GM12878 (cell line): Measurements from ENCODE around the gene LRRC53. TPM values are rescaled to one million over a fixed set of nuclear protein-coding genes. Genes with fewer than 3 reads are reported as not detected.

Source experiments
- ATAC-seq: fragments of 200-7000 bp; cut with Tn5 transposase; 3 replicates; pipeline ENCODE4 v1.9.1; 2020; ENCODE audit warnings: mild to moderate bottlenecking, moderate library complexity
- BruUV-seq: library from RNA; stranded (reverse); fragments of 400-500 nt; replicated peaks from 2 replicates; lab custom pipeline; 2021; lab: Mats Ljungman, UMichigan
- CTCF ChIA-PET: fragments of 300-600 bp; sonication (Branson Sonifier 250); formaldehyde crosslinking; extraction: SDS; loops from one replicate; lab custom pipeline; 2021; ENCODE audit warnings: inconsistent platforms; lab: Yijun Ruan, JAX
- POLR2A ChIA-PET: fragments of 350-600 bp; formaldehyde crosslinking; extraction: SDS; loops from one replicate; lab custom pipeline; 2021; ENCODE audit warnings: inconsistent platforms; lab: Charles Lee
- RAD21 ChIA-PET: fragments of 300-600 bp; sonication (Branson Sonifier 250); formaldehyde crosslinking; loops from one replicate; lab custom pipeline; 2023; ENCODE audit warnings: antibody characterized with exemption; ENCODE audit not compliant: unreplicated experiment; lab: Charles Lee
- SMC1A ChIA-PET: fragments of 300-600 bp; sonication (Branson Sonifier 250); formaldehyde crosslinking; loops from one replicate; lab custom pipeline; 2023; ENCODE audit not compliant: unreplicated experiment, uncharacterized antibody; lab: Charles Lee
- DNase-seq: peaks from one replicate; pipeline ENCODE4 v3.0.0-alpha.2; 2011; ENCODE audit warnings: low read depth, low spot score
- FAIRE-seq: peaks from 3 replicates; lab custom pipeline; 2011; peaks lifted over from hg19 to GRCh38; lab: Jason Lieb, UNC
- H2AFZ ChIP-seq: 2 replicates; pipeline ENCODE4 v1.6.0; 2011; ENCODE audit warnings: low read depth, low read length, control low read depth; ENCODE audit not compliant: control insufficient read depth
- H3K27ac ChIP-seq: 2 replicates; pipeline ENCODE4 v1.5.1; 2011; ENCODE audit warnings: control low read depth; ENCODE audit not compliant: control insufficient read depth, insufficient read depth
- H3K27me3 ChIP-seq, 2 experiments: replicated peaks in 1 of 2; 2 replicates each; pipeline versions ENCODE4 v1.6.0 to v1.6.1; 2011; ENCODE audit warnings: low read length in 1 of 2; ENCODE audit not compliant: control insufficient read depth in 2 of 2, insufficient read depth in 2 of 2
- H3K36me3 ChIP-seq, 2 experiments: 2 replicates each; pipeline ENCODE4 v1.5.1; 2011; ENCODE audit warnings: low read length in 1 of 2; ENCODE audit not compliant: control insufficient read depth in 2 of 2, insufficient read depth in 2 of 2
- H3K4me1 ChIP-seq: 2 replicates; pipeline ENCODE4 v1.6.1; 2011; ENCODE audit warnings: mild to moderate bottlenecking, low read length, moderate library complexity, mixed read lengths; ENCODE audit not compliant: control insufficient read depth, insufficient read depth
- H3K4me2 ChIP-seq: 2 replicates; pipeline ENCODE4 v1.6.0; 2011; ENCODE audit warnings: control low read depth; ENCODE audit not compliant: control insufficient read depth, insufficient read depth
- H3K4me3 ChIP-seq: fragments of 200-600 bp; sonication (generic); 2 replicates; pipeline ENCODE4 v1.5.1; 2016
- H3K79me2 ChIP-seq: 2 replicates; pipeline ENCODE4 v1.6.0; 2011; ENCODE audit warnings: low read length; ENCODE audit not compliant: control insufficient read depth, insufficient read depth
- H3K9ac ChIP-seq: 2 replicates; pipeline ENCODE4 v1.8.0; 2011; ENCODE audit warnings: low read length, control low read depth, mixed read lengths; ENCODE audit not compliant: control insufficient read depth, insufficient read depth
- H3K9me3 ChIP-seq: replicated peaks from 3 replicates; pipeline ENCODE4 v1.5.1; 2011; ENCODE audit warnings: mild to moderate bottlenecking, low read length; ENCODE audit not compliant: control insufficient read depth, insufficient read depth
- H4K20me1 ChIP-seq: 2 replicates; pipeline ENCODE4 v1.6.0; 2011; ENCODE audit not compliant: control insufficient read depth, insufficient read depth
- ATF7 ChIP-seq: fragments of 450-650 bp; IDR thresholded peaks from 2 replicates; pipeline ENCODE4 v1.6.1; 2016; ENCODE audit warnings: low read depth, mild to moderate bottlenecking
- EGR1 ChIP-seq, 2 experiments: IDR thresholded peaks; 1 replicate in 1 of 2; 2 replicates in 1 of 2; pipeline ENCODE4 v1.6.1; 2011 to 2012; ENCODE audit warnings: low read depth in 2 of 2, low read length in 2 of 2, borderline replicate concordance in 1 of 2, mild to moderate bottlenecking in 1 of 2, moderate library complexity in 1 of 2
- IRF4 ChIP-seq: IDR thresholded peaks from 2 replicates; pipeline ENCODE4 v1.6.1; 2011; ENCODE audit warnings: low read depth, low read length
- KAT2A ChIP-seq: conservative IDR thresholded peaks from 2 replicates; pipeline ENCODE4 v1.6.1; 2011; ENCODE audit warnings: low read depth, low read length; ENCODE audit not compliant: control insufficient read depth
- MEF2B ChIP-seq: fragments of 450-650 bp; IDR thresholded peaks from 2 replicates; pipeline ENCODE4 v1.6.1; 2018; ENCODE audit warnings: mild to moderate bottlenecking, moderate library complexity; ENCODE audit not compliant: partially characterized antibody, poor library complexity, severe bottlenecking
- NR2F1 ChIP-seq: fragments of 450-650 bp; conservative IDR thresholded peaks from 2 replicates; pipeline ENCODE4 v1.6.1; 2017; ENCODE audit warnings: mild to moderate bottlenecking
- NRF1 ChIP-seq: conservative IDR thresholded peaks from 2 replicates; pipeline ENCODE4 v1.6.1; 2011; ENCODE audit warnings: mild to moderate bottlenecking, low read depth, low read length, improper control_type of control experiment
- POU2F2 ChIP-seq: IDR thresholded peaks from 3 replicates; pipeline ENCODE4 v1.6.1; 2011; ENCODE audit warnings: low read depth, mild to moderate bottlenecking, low read length, borderline replicate concordance
- PRDM15 ChIP-seq: fragments of 450-650 bp; formaldehyde crosslinking; IDR thresholded peaks from 2 replicates; pipeline ENCODE4 v1.4.0; 2020; ENCODE audit warnings: mild to moderate bottlenecking, moderate library complexity
- RFX5 ChIP-seq: IDR thresholded peaks from 2 replicates; pipeline ENCODE4 v1.6.1; 2011; ENCODE audit warnings: low read depth, low read length, improper control_type of control experiment
- SMC3 ChIP-seq: IDR thresholded peaks from 2 replicates; pipeline ENCODE4 v1.6.1; 2011; ENCODE audit warnings: low read length, improper control_type of control experiment, borderline replicate concordance
- SRF ChIP-seq, 2 experiments: IDR thresholded peaks; 2 replicates each; pipeline ENCODE4 v1.6.1; 2011; ENCODE audit warnings: low read depth in 2 of 2, low read length in 2 of 2, mild to moderate bottlenecking in 1 of 2, moderate library complexity in 1 of 2
- TBL1XR1 ChIP-seq: IDR thresholded peaks from 2 replicates; pipeline ENCODE4 v1.6.1; 2012; ENCODE audit warnings: low read depth, low read length, improper control_type of control experiment
- USF1 ChIP-seq: IDR thresholded peaks from 2 replicates; pipeline ENCODE4 v1.6.1; 2011; ENCODE audit warnings: borderline replicate concordance, low read depth, mild to moderate bottlenecking, moderate library complexity, mixed read lengths, low read length; ENCODE audit not compliant: insufficient read depth; ENCODE audit errors: extremely low read length
- YBX1 ChIP-seq: fragments of 450-650 bp; IDR thresholded peaks from 2 replicates; pipeline ENCODE4 v1.6.1; 2016; ENCODE audit warnings: antibody characterized with exemption
- ZBTB11 ChIP-seq: fragments of 450-650 bp; formaldehyde crosslinking; IDR thresholded peaks from 2 replicates; pipeline ENCODE4 v1.5.0; 2022; ENCODE audit warnings: mild to moderate bottlenecking, missing genetic modification characterization
- WGBS: methylation state at CpG from one replicate; pipeline ENCODE4 v1.1.6; 2016; ENCODE audit warnings: low lambda C conversion rate; ENCODE audit not compliant: insufficient replicate concordance, insufficient coverage; ENCODE audit errors: missing lambda C conversion rate; 5-methylcytosine and 5-hydroxymethylcytosine counted together
- in situ Hi-C: fragments of 300-500 bp; cut with MboI; formaldehyde crosslinking; loops from 9 replicates; pipeline ENCODE4 v1.14.3; 2018; ENCODE audit warnings: mixed read lengths
- intact Hi-C: fragments of 100-400 bp; cut with micrococcal nuclease; formaldehyde crosslinking; loops from one replicate; pipeline ENCODE4 v1.14.2; 2022; ENCODE audit not compliant: unreplicated experiment
- polyA plus RNA-seq, 11 experiments: library from polyadenylated mRNA; depleted of rRNA in 4 of 11; unstranded in 6 of 11; stranded (reverse) in 5 of 11; fragments of >200 nt; fragmentation: Nextera tagmentation in 4 of 11; fragmentation: Illumina TruSeq in 1 of 11; extraction: Ambion mirVana in 4 of 11; extraction: Trizol in 1 of 11; gene quantifications; 1 replicate in 1 of 11; 2 replicates in 10 of 11; pipeline versions ENCODE4 v1.2.1 to v1.2.3, GENCODE V29; 2011 to 2016; ENCODE audit warnings: inconsistent platforms in 2 of 11, missing spikeins in 2 of 11, low read depth in 1 of 11
- total RNA-seq, 4 experiments: library from RNA; depleted of rRNA in 3 of 4; stranded (reverse); fragments of >200 nt in 3 of 4; fragmentation: Illumina TruSeq in 1 of 4; extraction: Trizol in 1 of 4; gene quantifications; 2 replicates each; pipeline versions ENCODE4 v1.2.1 to v1.2.3, GENCODE V29; 2013 to 2021
- TF ChIP-seq, protein P1 (sequence below): fragments of 450-650 bp; IDR thresholded peaks from 2 replicates; pipeline ENCODE4 v1.6.1; 2014; ENCODE audit warnings: mild to moderate bottlenecking

The LRRC53 gene
- total and polyA plus RNA-seq, 10 of the 15 experiments (the other 5 are each of a cell fraction or from before 2014, with no cell fraction given), result not detected

DNA sequence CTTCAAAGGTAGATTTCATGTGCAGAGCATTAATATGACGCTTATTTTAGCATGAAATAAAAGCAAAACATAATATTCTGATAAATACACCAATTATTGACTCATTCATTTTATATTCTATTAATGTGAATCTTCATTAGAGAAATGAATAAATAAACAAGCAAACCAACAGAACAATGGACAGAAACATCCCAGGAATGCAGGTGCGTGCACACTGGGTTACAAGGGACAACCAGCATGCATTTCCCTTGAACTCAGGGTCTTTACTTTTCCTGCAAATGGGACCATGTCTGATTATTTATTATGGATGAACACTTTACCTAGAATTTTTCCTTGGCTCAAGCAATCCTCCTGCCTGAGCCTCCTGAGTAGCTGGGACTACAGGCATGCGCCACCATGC is 13.5 kb downstream of the LRRC53 start:
- WGBS, result 72% methylated on average over 3 of the region's 3 CpGs
- no TSS peak for BruUV-seq
- FAIRE-seq, result no peak
- Histone ChIP-seq H3K27me3 (no peaks in the 10 kb centered on the region), H3K4me1 (no peaks in the 10 kb centered on the region), H3K9ac (no peak overlapping the region), H3K4me2 (no peak overlapping the region), H4K20me1 (no peaks in the 10 kb centered on the region), H3K9me3 (no peaks in the 10 kb centered on the region), H3K4me3 (no peak overlapping the region), H3K36me3 (no peaks in the 10 kb centered on the region), H3K27ac (no peak overlapping the region), H2AFZ (no peak overlapping the region), H3K79me2 (no peaks in the 10 kb centered on the region)
- SMC1A ChIA-PET, result interaction anchor here (1.3 kb wide), 1 partner anchor 8 kb away, joined by 3 read pairs; no protein-coding TSS in a partner anchor
- no peak for DNase-seq
- in situ Hi-C loops, result no loop called here
- CTCF ChIA-PET, result no interaction called here
- no peak for ATAC-seq
- RAD21 ChIA-PET, result no interaction called here
- POLR2A ChIA-PET, result no interaction called here
- intact Hi-C loops, result no loop called here
- TF ChIP-seq USF1 (no peak), IRF4 (no peak), KAT2A (no peak), MEF2B (no peak), PRDM15 (CRISPR knock-in tag) (no peak), YBX1 (no peak), NR2F1 (no peak), NRF1 (no peak), EGR1 (IDR thresholded peaks at IDR 0.05; ENCODE audit: borderline replicate concordance in 1 of 2, low read depth in 2 of 2, low read length in 2 of 2) (no peak), RFX5 (no peak), ATF7 (no peak), SMC3 (no peak), SRF (IDR thresholded peaks at IDR 0.05; ENCODE audit: low read depth in 2 of 2, low read length in 2 of 2) (no peak), TBL1XR1 (no peak), POU2F2 (no peak), ZBTB11 (no peak)
- TF ChIP-seq, protein P1, sequence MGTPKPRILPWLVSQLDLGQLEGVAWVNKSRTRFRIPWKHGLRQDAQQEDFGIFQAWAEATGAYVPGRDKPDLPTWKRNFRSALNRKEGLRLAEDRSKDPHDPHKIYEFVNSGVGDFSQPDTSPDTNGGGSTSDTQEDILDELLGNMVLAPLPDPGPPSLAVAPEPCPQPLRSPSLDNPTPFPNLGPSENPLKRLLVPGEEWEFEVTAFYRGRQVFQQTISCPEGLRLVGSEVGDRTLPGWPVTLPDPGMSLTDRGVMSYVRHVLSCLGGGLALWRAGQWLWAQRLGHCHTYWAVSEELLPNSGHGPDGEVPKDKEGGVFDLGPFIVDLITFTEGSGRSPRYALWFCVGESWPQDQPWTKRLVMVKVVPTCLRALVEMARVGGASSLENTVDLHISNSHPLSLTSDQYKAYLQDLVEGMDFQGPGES, result no peak
